ENCODE measurements around the gene PIK3R4.
A peak's percentile ranks its signal among the peaks of the same experiment; 100 is the strongest.

The PIK3R4 gene

GRCh38 chr3:130693314-130693713 is 53.3 kb downstream of the PIK3R4 start:
- H3K27me3 ChIP-seq (ENCODE audit: low read depth), result no peaks in the 10 kb centered on the region
- H3K9me3 ChIP-seq, result no peaks in the 10 kb centered on the region
- peaks cover 10% of the 10 kb centered on the region for H3K4me1 ChIP-seq
- DNase-seq (ENCODE audit: low spot score in 2 of 2), result no peak
- H3K4me3 ChIP-seq, result no peak overlapping the region
- in situ Hi-C loops (cut with MboI; ENCODE audit: low sequenced_read_pairs), result no loop called here
- H3K36me3 ChIP-seq (replicated peaks), result peaks cover 6% of the 10 kb centered on the region; the same call in 1 of the 2 replicates

GRCh38 chr3:130692455-130692854 is 54.2 kb downstream of the PIK3R4 start:
- in situ Hi-C loops (cut with MboI; ENCODE audit: low sequenced_read_pairs), result no loop called here
- DNase-seq (ENCODE audit: low spot score in 2 of 2), result no peak
- Histone ChIP-seq H3K9me3 (no peaks in the 10 kb centered on the region), H3K4me1 (peaks cover 18% of the 10 kb centered on the region), H3K4me3 (no peak overlapping the region), H3K36me3 (replicated peaks) (peaks cover 5% of the 10 kb centered on the region; the same call in 1 of the 2 replicates), H3K27me3 (ENCODE audit: low read depth) (no peaks in the 10 kb centered on the region)

GRCh38 chr3:130688697-130689470 is 57.7 kb downstream of the PIK3R4 start:
- DNase-seq (ENCODE audit: low spot score in 2 of 2), result peak; percentile 32 to 51
- Histone ChIP-seq H3K4me3 (no peak overlapping the region), H3K36me3 (replicated peaks) (peaks cover 7% of the 10 kb centered on the region)

GRCh38 chr3:130688015-130688688 is 58.5 kb downstream of the PIK3R4 start:
- Histone ChIP-seq H3K9me3 (no peaks in the 10 kb centered on the region), H3K27me3 (ENCODE audit: low read depth) (no peaks in the 10 kb centered on the region), H3K36me3 (replicated peaks) (peaks cover 15% of the 10 kb centered on the region), H3K4me3 (no peak overlapping the region), H3K4me1 (peaks cover 20% of the 10 kb centered on the region)
- in situ Hi-C loops (cut with MboI; ENCODE audit: low sequenced_read_pairs), result no loop called here
- DNase-seq (ENCODE audit: low spot score in 2 of 2), result peak in 1 of 2 experiments; percentile 76

More at GRCh38 chr3:130688697-130689470, 57.7 kb downstream of the PIK3R4 start:
- Histone ChIP-seq H3K4me1 (peaks cover 20% of the 10 kb centered on the region), H3K27me3 (ENCODE audit: low read depth) (no peaks in the 10 kb centered on the region), H3K9me3 (no peaks in the 10 kb centered on the region)
- in situ Hi-C loops (cut with MboI; ENCODE audit: low sequenced_read_pairs), result no loop called here

GRCh38 chr3:130687327-130687726 is 59.3 kb downstream of the PIK3R4 start:
- H3K36me3 ChIP-seq (replicated peaks), result peaks cover 19% of the 10 kb centered on the region
- DNase-seq (ENCODE audit: low spot score in 2 of 2), result no peak
- in situ Hi-C loops (cut with MboI; ENCODE audit: low sequenced_read_pairs), result no loop called here

GRCh38 chr3:130686833-130687232 is 59.8 kb downstream of the PIK3R4 start:
- in situ Hi-C loops (cut with MboI; ENCODE audit: low sequenced_read_pairs), result no loop called here
- Histone ChIP-seq H3K36me3 (replicated peaks) (peaks cover 19% of the 10 kb centered on the region), H3K9me3 (no peaks in the 10 kb centered on the region), H3K4me3 (no peak overlapping the region), H3K27me3 (ENCODE audit: low read depth) (no peaks in the 10 kb centered on the region), H3K4me1 (peaks cover 20% of the 10 kb centered on the region)
- no peak for DNase-seq (ENCODE audit: low spot score in 2 of 2)

More at GRCh38 chr3:130687327-130687726, 59.3 kb downstream of the PIK3R4 start:
- Histone ChIP-seq H3K4me3 (no peak overlapping the region), H3K9me3 (no peaks in the 10 kb centered on the region), H3K27me3 (ENCODE audit: low read depth) (no peaks in the 10 kb centered on the region), H3K4me1 (peaks cover 20% of the 10 kb centered on the region)

GRCh38 chr3:130682131-130682530 is 64.5 kb downstream of the PIK3R4 start:
- Histone ChIP-seq H3K27me3 (ENCODE audit: low read depth) (no peaks in the 10 kb centered on the region), H3K9me3 (no peaks in the 10 kb centered on the region), H3K4me1 (no peaks in the 10 kb centered on the region; the same call in 1 of the 2 replicates), H3K4me3 (no peak overlapping the region), H3K36me3 (replicated peaks) (peaks cover 29% of the 10 kb centered on the region)
- in situ Hi-C loops (cut with MboI; ENCODE audit: low sequenced_read_pairs), result no loop called here
- no peak for DNase-seq (ENCODE audit: low spot score in 2 of 2)

- H3K4me1 ChIP-seq, result no peaks in the 10 kb centered on the region
- in situ Hi-C loops (cut with MboI; ENCODE audit: low sequenced_read_pairs), result no loop called here
- H3K27me3 ChIP-seq (ENCODE audit: low read depth), result no peaks in the 10 kb centered on the region
- no peak for DNase-seq (ENCODE audit: low spot score in 2 of 2)
- H3K36me3 ChIP-seq (replicated peaks), result peaks cover 31% of the 10 kb centered on the region
- no peaks in the 10 kb centered on the region for H3K9me3 ChIP-seq
- no peak overlapping the region for H3K4me3 ChIP-seq
Measured at GRCh38 chr3:130679218-130679617, 67.4 kb downstream of the PIK3R4 start.

- Histone ChIP-seq H3K27me3 (ENCODE audit: low read depth) (no peaks in the 10 kb centered on the region), H3K36me3 (replicated peaks) (peaks cover 17% of the 10 kb centered on the region), H3K9me3 (no peaks in the 10 kb centered on the region), H3K4me1 (no peaks in the 10 kb centered on the region), H3K4me3 (no peak overlapping the region)
- no peak for DNase-seq (ENCODE audit: low spot score in 2 of 2)
- in situ Hi-C loops (cut with MboI; ENCODE audit: low sequenced_read_pairs), result no loop called here
Measured at GRCh38 chr3:130677343-130677742, 69.3 kb downstream of the PIK3R4 start.

- Histone ChIP-seq H3K27me3 (ENCODE audit: low read depth) (no peaks in the 10 kb centered on the region), H3K9me3 (no peaks in the 10 kb centered on the region), H3K4me1 (no peaks in the 10 kb centered on the region), H3K4me3 (no peak overlapping the region), H3K36me3 (replicated peaks) (peaks cover 2% of the 10 kb centered on the region; the same call in 1 of the 2 replicates)
- no peak for DNase-seq (ENCODE audit: low spot score in 2 of 2)
- in situ Hi-C loops (cut with MboI; ENCODE audit: low sequenced_read_pairs), result no loop called here
Measured at GRCh38 chr3:130671545-130672312, 74.9 kb downstream of the PIK3R4 start.

GRCh38 chr3:130669740-130670139 is 76.9 kb downstream of the PIK3R4 start:
- Histone ChIP-seq H3K27me3 (ENCODE audit: low read depth) (no peaks in the 10 kb centered on the region), H3K9me3 (no peaks in the 10 kb centered on the region), H3K36me3 (replicated peaks) (no peaks in the 10 kb centered on the region; the same call in 1 of the 2 replicates), H3K4me3 (no peak overlapping the region), H3K4me1 (no peaks in the 10 kb centered on the region)
- DNase-seq (ENCODE audit: low spot score in 2 of 2), result no peak
- in situ Hi-C loops (cut with MboI; ENCODE audit: low sequenced_read_pairs), result no loop called here

- DNase-seq (ENCODE audit: low spot score in 2 of 2), result no peak
- in situ Hi-C loops (cut with MboI; ENCODE audit: low sequenced_read_pairs), result no loop called here
- Histone ChIP-seq H3K9me3 (no peaks in the 10 kb centered on the region), H3K4me3 (no peak overlapping the region), H3K36me3 (replicated peaks) (no peaks in the 10 kb centered on the region), H3K27me3 (ENCODE audit: low read depth) (no peaks in the 10 kb centered on the region), H3K4me1 (no peaks in the 10 kb centered on the region)
Measured at GRCh38 chr3:130663092-130663491, 83.5 kb downstream of the PIK3R4 start.

- Histone ChIP-seq H3K9me3 (no peaks in the 10 kb centered on the region), H3K4me1 (no peaks in the 10 kb centered on the region), H3K36me3 (replicated peaks) (no peaks in the 10 kb centered on the region), H3K27me3 (ENCODE audit: low read depth) (no peaks in the 10 kb centered on the region), H3K4me3 (no peak overlapping the region)
- in situ Hi-C loops (cut with MboI; ENCODE audit: low sequenced_read_pairs), result no loop called here
- no peak for DNase-seq (ENCODE audit: low spot score in 2 of 2)
Measured at GRCh38 chr3:130662501-130662996, 84.1 kb downstream of the PIK3R4 start.

Measured in HAP-1 (cell line).